ENCODE measurements around the gene LGR6.

The LGR6 gene

GRCh38 chr1:202235856-202236837 lies 42.5 kb downstream of the LGR6 start (continued):
- TF ChIP-seq ZBTB11 (tag by site-specific recombination; conservative IDR thresholded peaks at IDR 0.05; ENCODE audit: low read depth) (no peak), ZNF654 (tag by site-specific recombination; IDR thresholded peaks at IDR 0.05; ENCODE audit: low read depth) (no peak), ZNF394 (tag by site-specific recombination; IDR thresholded peaks at IDR 0.05; ENCODE audit: borderline replicate concordance) (peak; percentile 100), ZNF624 (tag by site-specific recombination; IDR thresholded peaks at IDR 0.05) (no peak), ZNF350 (tag by site-specific recombination; IDR thresholded peaks at IDR 0.05) (no peak), GLIS1 (tag by site-specific recombination; IDR thresholded peaks at IDR 0.05) (peak; percentile 83), ZNF221 (tag by site-specific recombination; IDR thresholded peaks at IDR 0.05; ENCODE audit: borderline replicate concordance) (no peak), ZBTB49 (tag by site-specific recombination; IDR thresholded peaks at IDR 0.05; ENCODE audit: low read depth) (no peak), ZNF169 (tag by site-specific recombination; IDR thresholded peaks at IDR 0.05) (no peak), ZFP3 (tag by site-specific recombination; IDR thresholded peaks at IDR 0.05; ENCODE audit: low read depth) (no peak), ZNF37A (tag by site-specific recombination; IDR thresholded peaks at IDR 0.05) (no peak), SP3 (tag by site-specific recombination; IDR thresholded peaks at IDR 0.05) (no peak), MEIS1 (CRISPR knock-in tag; IDR thresholded peaks at IDR 0.05; ENCODE audit: borderline replicate concordance) (no peak), ELK4 (IDR thresholded peaks at IDR 0.05; ENCODE audit: borderline replicate concordance, low read depth, low read length) (no peak), ZNF175 (tag by site-specific recombination; IDR thresholded peaks at IDR 0.05) (no peak), ZNF560 (tag by site-specific recombination; IDR thresholded peaks at IDR 0.05; ENCODE audit: borderline replicate concordance) (no peak), ZNF174 (tag by site-specific recombination; IDR thresholded peaks at IDR 0.05) (no peak), ZNF645 (tag by site-specific recombination; IDR thresholded peaks at IDR 0.05) (no peak), KLF7 (tag by site-specific recombination; IDR thresholded peaks at IDR 0.05; ENCODE audit: borderline replicate concordance) (no peak), ZNF777 (tag by site-specific recombination; IDR thresholded peaks at IDR 0.05; ENCODE audit: borderline replicate concordance) (no peak), ZNF140 (tag by site-specific recombination; IDR thresholded peaks at IDR 0.05) (no peak), ZNF155 (tag by site-specific recombination; IDR thresholded peaks at IDR 0.05) (no peak), SP7 (tag by site-specific recombination; IDR thresholded peaks at IDR 0.05) (no peak; the same call in none of the 2 replicates), HOXD13 (CRISPR knock-in tag; IDR thresholded peaks at IDR 0.05; ENCODE audit: borderline replicate concordance) (no peak), ZNF26 (tag by site-specific recombination; IDR thresholded peaks at IDR 0.05) (no peak), GFI1B (tag by site-specific recombination; IDR thresholded peaks at IDR 0.05) (no peak), ZNF10 (tag by site-specific recombination; IDR thresholded peaks at IDR 0.05) (no peak), ZXDB (tag by site-specific recombination; IDR thresholded peaks at IDR 0.05) (no peak), ZNF157 (tag by site-specific recombination; IDR thresholded peaks at IDR 0.05) (no peak), ZNF548 (tag by site-specific recombination; IDR thresholded peaks at IDR 0.05) (0 out of 2 replicates have a peak, but pooled peaks have one; percentile 48), SETDB1 (IDR thresholded peaks at IDR 0.05; ENCODE audit: insufficient read length, low read length) (no peak)
